ENCODE results near the gene GIMAP5. TPM values are rescaled to one million over a fixed set of nuclear protein-coding genes. Genes with fewer than 3 reads are reported as not detected.
A peak's percentile ranks its signal among the peaks of the same experiment; 100 is the strongest.

GIMAP5 gene
- total and polyA plus RNA-seq, 8 donors: 0.83 to 17.3 (median 3.1) TPM

DNA sequence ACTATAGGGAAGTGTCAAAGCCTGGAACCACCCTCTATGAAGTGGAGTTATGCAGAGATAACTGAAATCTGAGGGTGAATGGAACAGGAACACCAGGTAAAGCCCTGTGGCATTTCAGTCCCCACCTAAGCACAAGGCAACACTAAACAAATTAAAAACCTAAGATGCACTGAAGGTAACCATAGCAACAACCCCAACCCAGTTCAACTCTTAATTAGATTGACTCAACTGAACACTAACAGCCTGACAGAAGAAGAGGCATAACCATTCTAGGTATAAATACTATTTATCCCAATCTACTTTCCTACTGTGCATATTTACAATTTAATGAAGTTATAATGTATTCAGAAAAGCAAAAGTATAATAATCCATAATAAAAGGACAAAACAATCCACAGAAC is 9.2 kb upstream of the GIMAP5 start:
- intact Hi-C loops (cut with DNase I): no loop called here
- H3K36me3 ChIP-seq: no peaks in the 10 kb centered on the region
- H3K27ac ChIP-seq: peak overlapping the region in 1 of 4 donors; percentile 15
- no peak overlapping the region for H3K4me3 ChIP-seq
- H3K4me1 ChIP-seq: no peaks in the 10 kb centered on the region
- DNase-seq: no peak
- no peak for ATAC-seq
- TF ChIP-seq, protein P1, sequence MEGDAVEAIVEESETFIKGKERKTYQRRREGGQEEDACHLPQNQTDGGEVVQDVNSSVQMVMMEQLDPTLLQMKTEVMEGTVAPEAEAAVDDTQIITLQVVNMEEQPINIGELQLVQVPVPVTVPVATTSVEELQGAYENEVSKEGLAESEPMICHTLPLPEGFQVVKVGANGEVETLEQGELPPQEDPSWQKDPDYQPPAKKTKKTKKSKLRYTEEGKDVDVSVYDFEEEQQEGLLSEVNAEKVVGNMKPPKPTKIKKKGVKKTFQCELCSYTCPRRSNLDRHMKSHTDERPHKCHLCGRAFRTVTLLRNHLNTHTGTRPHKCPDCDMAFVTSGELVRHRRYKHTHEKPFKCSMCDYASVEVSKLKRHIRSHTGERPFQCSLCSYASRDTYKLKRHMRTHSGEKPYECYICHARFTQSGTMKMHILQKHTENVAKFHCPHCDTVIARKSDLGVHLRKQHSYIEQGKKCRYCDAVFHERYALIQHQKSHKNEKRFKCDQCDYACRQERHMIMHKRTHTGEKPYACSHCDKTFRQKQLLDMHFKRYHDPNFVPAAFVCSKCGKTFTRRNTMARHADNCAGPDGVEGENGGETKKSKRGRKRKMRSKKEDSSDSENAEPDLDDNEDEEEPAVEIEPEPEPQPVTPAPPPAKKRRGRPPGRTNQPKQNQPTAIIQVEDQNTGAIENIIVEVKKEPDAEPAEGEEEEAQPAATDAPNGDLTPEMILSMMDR (IDR thresholded peaks at IDR 0.05): no peak
- no peaks in the 10 kb centered on the region for H3K27me3 ChIP-seq
- no peak for FAIRE-seq
- no peaks in the 10 kb centered on the region for H3K9me3 ChIP-seq

DNA sequence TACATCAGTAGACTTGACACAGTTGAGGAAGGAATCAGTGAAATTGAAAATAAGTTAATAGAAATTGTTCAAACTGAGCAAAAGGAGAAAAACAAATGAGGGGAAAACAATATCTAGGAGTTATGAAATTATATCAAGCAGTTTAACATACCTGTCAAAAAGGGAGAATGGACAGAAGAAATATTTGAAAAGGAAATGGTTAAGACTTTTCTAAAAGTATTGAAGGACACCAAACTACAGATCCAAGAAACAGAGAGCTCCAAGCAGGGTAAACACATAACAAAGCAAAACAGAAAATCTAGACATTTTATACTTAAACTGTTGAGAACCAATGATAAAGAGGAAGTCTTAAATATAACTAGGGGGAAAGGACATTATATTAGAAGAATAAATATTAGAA is 8.6 kb upstream of the GIMAP5 start:
- Histone ChIP-seq H3K4me1 (no peaks in the 10 kb centered on the region), H3K27ac (no peak overlapping the region), H3K36me3 (no peaks in the 10 kb centered on the region), H3K4me3 (no peak overlapping the region), H3K27me3 (no peaks in the 10 kb centered on the region), H3K9me3 (no peaks in the 10 kb centered on the region)
- intact Hi-C loops (cut with DNase I): no loop called here
- ATAC-seq: no peak
- no peak for DNase-seq
- FAIRE-seq: no peak
- TF ChIP-seq, protein P1 (IDR thresholded peaks at IDR 0.05): no peak

- no peak for FAIRE-seq
- Histone ChIP-seq H3K4me1 (no peaks in the 10 kb centered on the region), H3K4me3 (no peak overlapping the region), H3K27me3 (no peaks in the 10 kb centered on the region), H3K9me3 (no peaks in the 10 kb centered on the region), H3K27ac (no peak overlapping the region), H3K36me3 (no peaks in the 10 kb centered on the region)
- WGBS, 2 donors: 45 to 59% methylated on average over 1 of the region's 1 CpG
- DNase-seq: no peak
- ATAC-seq: no peak
- TF ChIP-seq, protein P1 (IDR thresholded peaks at IDR 0.05): no peak
- intact Hi-C loops (cut with DNase I): no loop called here
These were observed 5.3 kb upstream of the GIMAP5 start for GRCh38 chr7:150731916-150732315.

GRCh38 chr7:150732786-150733481 is 4.3 kb upstream of the GIMAP5 start:
- no peak for ATAC-seq
- Histone ChIP-seq H3K4me3 (no peak overlapping the region), H3K27ac (no peak overlapping the region), H3K9me3 (no peaks in the 10 kb centered on the region), H3K27me3 (peaks cover 0 to under 1% (median 0%) of the 10 kb centered on the region in 4 donors), H3K36me3 (no peaks in the 10 kb centered on the region), H3K4me1 (no peaks in the 10 kb centered on the region)
- FAIRE-seq: no peak
- intact Hi-C loops (cut with DNase I): no loop called here
- WGBS, 2 donors: 66 to 70% methylated on average over 5 of the region's 5 CpGs
- DNase-seq: no peak
- TF ChIP-seq, protein P1 (IDR thresholded peaks at IDR 0.05): no peak

GRCh38 chr7:150733482-150734095 is 3.6 kb upstream of the GIMAP5 start:
- Histone ChIP-seq H3K4me3 (no peak overlapping the region), H3K9me3 (no peaks in the 10 kb centered on the region), H3K27me3 (peaks cover 0 to 4% (median 0%) of the 10 kb centered on the region in 4 donors), H3K36me3 (no peaks in the 10 kb centered on the region), H3K27ac (no peak overlapping the region), H3K4me1 (no peaks in the 10 kb centered on the region)
- ATAC-seq: no peak
- 83 to 84% methylated on average over 5 of the region's 5 CpGs for WGBS, 2 donors
- FAIRE-seq: no peak
- no peak for DNase-seq
- TF ChIP-seq, protein P1 (IDR thresholded peaks at IDR 0.05): no peak
- intact Hi-C loops (cut with DNase I): no loop called here

All from pancreas (tissue), 10 donors.